Uterus (tissue), 4 donors: Measurements from ENCODE around the gene PHF13. TPM values are rescaled to one million over a fixed set of nuclear protein-coding genes. Genes with fewer than 3 reads are reported as not detected.

Source experiments
- DNase-seq, 2 donors: peaks; one replicate each; pipeline ENCODE4 v3.0.0-alpha.2; 2019 to 2020
- H3K27ac ChIP-seq, 2 donors: fragments of 200-600 bp; sonication (generic); 1 replicate in 1 of 2; 2 replicates in 1 of 2; pipeline ENCODE4 v1.5.1; 2016 to 2018
- H3K27me3 ChIP-seq, 2 donors: fragments of 200-600 bp; sonication (generic); one replicate each; pipeline ENCODE4 v1.5.1; 2018 to 2019; ENCODE audit warnings: control low read depth in 1 of 2
- H3K36me3 ChIP-seq, 2 donors: fragments of 200-600 bp; sonication (generic); one replicate each; pipeline ENCODE4 v1.5.1; 2019; ENCODE audit warnings: control low read depth in 1 of 2
- H3K4me1 ChIP-seq, 2 donors: fragments of 200-600 bp; sonication (generic); one replicate each; pipeline ENCODE4 v1.5.1; 2018 to 2019; ENCODE audit warnings: control low read depth in 1 of 2
- H3K4me3 ChIP-seq, 2 donors: fragments of 200-600 bp; sonication (generic); 1 replicate in 1 of 2; 2 replicates in 1 of 2; pipeline ENCODE4 v1.5.1; 2018 to 2019; ENCODE audit warnings: mild to moderate bottlenecking in 1 of 2
- H3K9me3 ChIP-seq, 2 donors: fragments of 200-600 bp; sonication (generic); one replicate each; pipeline ENCODE4 v1.5.1; 2019; ENCODE audit warnings: control low read depth in 1 of 2
- CTCF ChIP-seq, 4 experiments: fragments of 200-600 bp in 2 of 4; fragments of 450-650 bp in 2 of 4; sonication (generic) in 2 of 4; IDR thresholded peaks; one replicate each; pipeline ENCODE4 v1.5.1; 2016 to 2019; ENCODE audit warnings: antibody characterized with exemption in 4 of 4, mild to moderate bottlenecking in 2 of 4, moderate library complexity in 1 of 4
- POLR2A ChIP-seq, 2 donors: fragments of 450-650 bp; IDR thresholded peaks; one replicate each; pipeline ENCODE4 v1.6.1; 2016; ENCODE audit warnings: antibody characterized with exemption in 2 of 2, mild to moderate bottlenecking in 1 of 2, moderate library complexity in 1 of 2
- intact Hi-C: fragments of 100-400 bp; cut with DNase I; formaldehyde crosslinking; loops from one replicate; pipeline ENCODE4 v1.15.1; 2023; ENCODE audit warnings: low total_unique reads
- total RNA-seq, 4 donors: library from RNA; depleted of rRNA in 3 of 4; stranded (reverse); fragments of >200 nt in 3 of 4; gene quantifications; one replicate each; pipeline versions ENCODE4 v1.1.0 to v1.2.4, GENCODE V29; 2014 to 2023
- donor health status: DM: yes; HTN: yes; CAD: no.

The PHF13 gene
- total RNA-seq, 4 donors from 2014 or later: 1.8 to 29.6 (median 15.0) TPM

DNA sequence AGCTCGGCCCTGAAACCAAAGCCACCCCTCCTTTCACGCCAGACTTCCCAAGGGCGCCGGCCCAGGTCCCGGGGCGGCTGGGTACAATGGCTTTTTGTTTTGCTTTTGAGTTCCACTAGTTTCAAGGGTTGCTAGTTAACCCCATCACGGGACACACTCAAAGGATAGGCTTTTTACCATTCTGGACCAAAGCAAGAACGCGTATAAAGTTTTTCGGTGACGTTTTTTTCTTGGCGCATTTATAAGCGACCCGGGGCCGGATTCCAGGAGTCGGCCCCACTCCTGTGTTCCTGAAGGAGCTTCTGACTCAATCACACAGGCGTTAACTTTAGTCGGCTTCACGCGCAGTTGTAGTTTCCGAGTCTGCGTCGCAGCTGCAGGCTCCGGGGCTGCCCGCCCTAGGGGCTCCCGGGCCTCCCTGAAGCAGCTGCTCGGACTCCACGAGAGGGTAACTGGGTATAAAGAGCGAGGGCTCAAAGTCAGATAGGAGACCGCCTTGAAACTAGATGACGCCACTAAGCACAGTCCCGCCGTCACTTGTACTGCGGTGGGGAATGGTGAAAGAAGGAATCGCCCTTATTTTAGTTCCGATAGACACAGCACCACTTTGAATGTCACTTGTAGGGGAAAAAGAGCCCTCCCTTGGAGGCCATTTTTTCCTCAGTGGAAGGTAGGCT is 10.2 kb upstream of the PHF13 start:
- Histone ChIP-seq H3K27ac (peak overlapping the region; percentile 99 to 100), H3K4me3 (peak overlapping the region; percentile 74 to 95), H3K9me3 (no peaks in the 10 kb centered on the region), H3K36me3 (no peaks in the 10 kb centered on the region), H3K4me1 (peaks cover 3 to 12% of the 10 kb centered on the region in 2 donors), H3K27me3 (no peaks in the 10 kb centered on the region)
- intact Hi-C loops: no loop called here
- TF ChIP-seq POLR2A (IDR thresholded peaks at IDR 0.05): no peak
- peak in 3 of 4 experiments; percentile 4 to 18 (median 12) for TF ChIP-seq CTCF (IDR thresholded peaks at IDR 0.05)
- peak; percentile 71 to 75 for DNase-seq

- DNase-seq: peak; percentile 80 to 81
- peak overlapping the region; percentile 74 to 95 for H3K4me3 ChIP-seq
- H3K4me1 ChIP-seq: peaks cover 3 to 8% of the 10 kb centered on the region in 2 donors
- no peak for TF ChIP-seq CTCF (IDR thresholded peaks at IDR 0.05)
- peak in 1 of 2 donors; percentile 43 for TF ChIP-seq POLR2A (IDR thresholded peaks at IDR 0.05)
- H3K27me3 ChIP-seq: no peaks in the 10 kb centered on the region
- no peaks in the 10 kb centered on the region for H3K9me3 ChIP-seq
- H3K36me3 ChIP-seq: no peaks in the 10 kb centered on the region
- intact Hi-C loops: no loop called here
- H3K27ac ChIP-seq: peak overlapping the region; percentile 99 to 100
Observed at GRCh38 chr1:6603915-6604558, 9.5 kb upstream of the PHF13 start.

DNA sequence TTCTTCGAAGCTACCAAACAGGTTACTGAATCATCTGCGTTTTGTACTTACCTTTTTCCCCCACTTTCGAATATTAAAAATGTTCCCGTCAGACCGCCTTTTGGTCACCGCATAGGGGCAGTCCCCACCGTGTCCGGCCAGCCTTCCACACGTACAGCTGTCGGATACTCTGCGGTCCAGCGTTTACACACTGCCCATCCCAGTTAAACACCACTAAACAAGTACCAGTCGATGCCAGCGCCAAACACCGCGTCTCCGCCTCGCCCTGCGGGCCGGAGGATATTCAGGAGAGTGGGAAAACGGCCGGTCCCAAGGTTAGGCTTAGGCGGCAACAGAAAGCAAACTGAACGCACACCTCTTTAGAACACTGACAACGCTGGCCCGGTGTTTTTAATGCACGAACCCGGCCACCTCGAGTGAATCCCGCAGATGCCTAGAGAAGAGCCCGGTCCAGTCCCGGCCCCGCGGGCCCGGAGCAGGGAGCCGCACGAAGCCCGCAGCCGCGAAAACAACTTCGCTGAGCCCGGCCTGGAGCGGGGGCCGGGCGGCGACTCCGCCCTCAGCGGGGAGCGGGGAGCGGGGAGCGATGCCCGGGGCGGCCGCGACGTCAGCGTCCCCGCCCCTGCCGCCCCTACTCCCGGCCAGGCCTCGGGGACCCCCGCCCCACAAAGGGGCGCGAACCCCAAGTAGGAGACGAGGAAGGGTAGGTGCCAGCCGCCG is 730 bp upstream of the PHF13 start:
- H3K4me1 ChIP-seq: no peaks in the 10 kb centered on the region
- peak overlapping the region; percentile 70 to 77 for H3K4me3 ChIP-seq
- peak overlapping the region; percentile 94 for H3K27ac ChIP-seq
- no peaks in the 10 kb centered on the region for H3K36me3 ChIP-seq
- intact Hi-C loops: no loop called here
- H3K9me3 ChIP-seq: no peaks in the 10 kb centered on the region
- no peaks in the 10 kb centered on the region for H3K27me3 ChIP-seq
- peak; percentile 20 to 36 for TF ChIP-seq POLR2A (IDR thresholded peaks at IDR 0.05)
- TF ChIP-seq CTCF (IDR thresholded peaks at IDR 0.05): no peak
- no peak for DNase-seq

DNA sequence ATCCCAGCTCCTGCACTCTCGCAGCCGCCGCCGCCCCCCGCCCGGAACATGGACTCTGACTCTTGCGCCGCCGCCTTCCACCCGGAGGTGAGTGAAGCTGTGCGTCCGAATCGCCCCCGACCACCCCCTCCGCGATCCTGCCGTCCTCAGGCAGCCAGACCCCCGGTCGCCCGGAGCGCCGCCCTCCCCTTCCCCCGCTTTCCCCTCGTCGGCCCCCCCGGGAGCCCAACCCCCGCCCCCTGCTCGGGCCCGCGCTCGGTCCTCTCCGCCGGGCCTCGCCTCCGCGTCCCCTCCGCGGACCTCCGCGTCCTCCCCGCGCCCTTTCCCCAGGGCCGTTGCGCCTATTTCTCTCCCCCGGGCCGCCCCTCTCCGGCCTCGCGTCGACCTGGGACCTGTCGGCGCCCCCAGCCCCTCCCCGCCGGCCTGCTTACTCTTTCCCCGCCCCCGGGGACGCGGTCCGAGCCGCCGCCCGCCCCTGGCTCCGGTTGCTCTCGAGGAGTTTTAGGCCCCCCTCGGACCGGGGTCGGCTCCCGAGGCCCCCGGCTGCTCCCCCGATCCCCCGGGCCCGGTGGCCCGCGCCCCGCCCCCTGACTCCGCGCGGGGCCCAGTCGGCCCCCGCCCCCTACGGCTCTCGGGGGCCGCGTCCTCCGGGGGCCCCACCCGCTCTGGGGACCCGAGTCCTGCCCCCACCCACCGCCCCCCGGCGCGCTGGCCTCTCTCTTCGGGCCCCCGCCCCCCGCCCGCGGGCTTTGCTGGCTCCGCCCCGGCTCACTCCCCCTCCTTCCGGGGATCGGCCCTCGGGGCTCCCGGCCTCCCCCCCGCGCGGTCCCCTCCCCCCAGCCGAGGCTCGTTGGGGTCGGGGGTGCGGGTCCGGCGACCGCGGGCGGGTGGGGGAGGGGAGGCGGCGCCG is 743 bp downstream of the PHF13 start:
- no peak for TF ChIP-seq CTCF (IDR thresholded peaks at IDR 0.05)
- TF ChIP-seq POLR2A (IDR thresholded peaks at IDR 0.05): no peak
- intact Hi-C loops: no loop called here
- H3K4me3 ChIP-seq: peak overlapping the region; percentile 66 to 89
- peak overlapping the region; percentile 85 to 96 for H3K27ac ChIP-seq
- DNase-seq: peak; percentile 69 to 70
- H3K36me3 ChIP-seq: no peaks in the 10 kb centered on the region
- no peaks in the 10 kb centered on the region for H3K27me3 ChIP-seq
- H3K4me1 ChIP-seq: no peaks in the 10 kb centered on the region
- H3K9me3 ChIP-seq: no peaks in the 10 kb centered on the region
